H1 (cell line): ENCODE measurements around the gene CCL26. TPM values are rescaled to one million over a fixed set of nuclear protein-coding genes. Genes with fewer than 3 reads are reported as not detected.

Source experiments
- CHD2 ChIP-seq: IDR thresholded peaks from 2 replicates; pipeline ENCODE4 v1.6.1; 2012; ENCODE audit warnings: low read length, improper control_type of control experiment
- GTF2F1 ChIP-seq: IDR thresholded peaks from 2 replicates; pipeline ENCODE4 v1.6.1; 2012; ENCODE audit warnings: low read depth, low read length, improper control_type of control experiment, borderline replicate concordance
- MAFK ChIP-seq: IDR thresholded peaks from 2 replicates; pipeline ENCODE4 v1.6.1; 2012; ENCODE audit warnings: low read depth, mild to moderate bottlenecking, improper control_type of control experiment, low read length
- MAX ChIP-seq: IDR thresholded peaks from 2 replicates; pipeline ENCODE4 v1.6.1; 2012; ENCODE audit warnings: inconsistent platforms
- PHF8 ChIP-seq: fragments of 200-600 bp; sonication (generic); conservative IDR thresholded peaks from 2 replicates; pipeline ENCODE4 v1.7.1; 2012; ENCODE audit warnings: low read depth, mild to moderate bottlenecking, inconsistent platforms, low read length, moderate library complexity
- POLR2AphosphoS5 ChIP-seq: IDR thresholded peaks from 2 replicates; pipeline ENCODE4 v1.6.1; 2011; ENCODE audit warnings: low read depth, low read length
- TCF12 ChIP-seq: IDR thresholded peaks from 2 replicates; pipeline ENCODE4 v1.6.1; 2011; ENCODE audit warnings: low read depth, mild to moderate bottlenecking, low read length
- USF2 ChIP-seq: IDR thresholded peaks from 2 replicates; pipeline ENCODE4 v1.6.1; 2011; ENCODE audit warnings: low read length, improper control_type of control experiment
- polyA plus RNA-seq, 7 experiments: library from polyadenylated mRNA; depleted of rRNA in 3 of 7; stranded (reverse) in 5 of 7; unstranded in 2 of 7; fragments of >200 nt in 5 of 7; fragments of 200-250 nt in 2 of 7; gene quantifications; 1 replicate in 5 of 7; 2 replicates in 1 of 7; 4 replicates in 1 of 7; pipeline versions ENCODE4 v1.2.1 to v1.2.3, GENCODE V29; 2011 to 2013; ENCODE audit warnings: missing spikeins in 2 of 7, mixed read lengths in 2 of 7
- total RNA-seq: library from RNA; stranded (reverse); fragmentation: NEBNext Ultra II Directional; extraction: Animal tissue kit (Norgen Biotek cat#: 25700); gene quantifications from 2 replicates; pipeline ENCODE4 v1.2.1, GENCODE V29; 2021

CCL26 gene
- total and polyA plus RNA-seq, 2 of the 8 experiments (the other 6 are each of a cell fraction or from before 2014, with no cell fraction given) = 8.7 to 14.9 TPM

GRCh38 chr7:75756206-75756990 is 15.6 kb downstream of the CCL26 start (continued):
- TF ChIP-seq USF2 = no peak
- no peak for TF ChIP-seq GTF2F1
- TF ChIP-seq MAFK = no peak
- no peak for TF ChIP-seq POLR2AphosphoS5
- no peak for TF ChIP-seq PHF8
- no peak for TF ChIP-seq TCF12
- TF ChIP-seq CHD2 = no peak
- TF ChIP-seq MAX = no peak
